ENCODE measurements around the gene RTTN. TPM values are rescaled to one million over a fixed set of nuclear protein-coding genes. Genes with fewer than 3 reads are reported as not detected.
A peak's percentile ranks its signal among the peaks of the same experiment; 100 is the strongest.

Gene RTTN
- total and polyA plus RNA-seq, 2 donors (not counting 3 experiments of a cell fraction or from before 2014, with no cell fraction given): 3.1 to 17.4 TPM

DNA sequence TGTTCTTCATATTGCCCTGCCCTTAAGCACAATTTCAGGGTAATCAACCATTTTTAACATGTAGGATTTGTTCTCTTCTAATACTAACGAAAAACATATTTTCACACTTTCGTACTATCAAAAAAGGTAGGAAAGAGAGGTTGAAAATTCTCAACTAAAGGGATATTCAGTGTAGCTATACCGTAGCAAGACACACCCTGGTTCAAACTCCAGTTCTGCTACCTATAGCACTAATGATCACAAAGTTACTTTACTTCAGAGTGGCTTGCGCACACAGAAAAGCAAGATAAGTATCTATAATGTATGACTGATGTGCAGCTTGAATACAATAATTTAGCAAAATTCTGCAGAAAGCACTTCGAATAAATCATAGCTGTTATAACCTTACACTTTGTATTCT is 132.1 kb downstream of the RTTN start:
- Histone ChIP-seq H3K36me3 (ENCODE audit: control insufficient read depth in 2 of 2, extremely low read depth in 1 of 2, insufficient read depth in 2 of 2, low read length in 2 of 2) (no peaks in the 10 kb centered on the region), H4K20me1 (replicated peaks; ENCODE audit: control insufficient read depth, extremely low read depth, insufficient read depth, low read length) (no peaks in the 10 kb centered on the region), H3K4me1 (ENCODE audit: control insufficient read depth, extremely low read depth, insufficient read depth, low read length) (no peaks in the 10 kb centered on the region), H3K79me2 (ENCODE audit: control insufficient read depth, insufficient read depth, low read length) (no peaks in the 10 kb centered on the region), H3K9ac (replicated peaks; ENCODE audit: extremely low read depth, insufficient read depth, low read length) (no peak overlapping the region), H3K4me2 (ENCODE audit: insufficient read depth, low read length) (no peak overlapping the region), H3K27ac (ENCODE audit: insufficient read depth, low read depth, low read length) (no peak overlapping the region), H3K9me3 (replicated peaks; ENCODE audit: control insufficient read depth, insufficient read depth, low read length) (no peaks in the 10 kb centered on the region), H3K9me1 (replicated peaks; ENCODE audit: control insufficient read depth, extremely low read depth, insufficient read depth, low read length) (no peaks in the 10 kb centered on the region), H3K27me3 (ENCODE audit: control insufficient read depth in 2 of 2, insufficient read depth in 2 of 2, low read length in 2 of 2) (no peaks in the 10 kb centered on the region), H2AFZ (ENCODE audit: low read depth, low read length) (no peak overlapping the region), H3K4me3 (replicated peaks in 1 of 3; ENCODE audit: insufficient read depth in 1 of 3, low read depth in 1 of 3, low read length in 3 of 3) (no peak overlapping the region)
- ChIA-PET POLR2A (no interaction called here), CTCF (interaction anchor here (0.7 to 1.6 kb wide), 3 partner anchors 11 to 1220 kb away, joined by 3 to 6 read pairs (median 4); no protein-coding TSS in a partner anchor)
- DNase-seq (ENCODE audit: low read depth, low spot score) (no peak), FAIRE-seq (no peak)
- intact Hi-C loops (cut with micrococcal nuclease): loop anchor here (5.0 kb wide), 1 partner anchor 1226 kb away; no protein-coding TSS in a partner anchor
- TF ChIP-seq, protein P1, sequence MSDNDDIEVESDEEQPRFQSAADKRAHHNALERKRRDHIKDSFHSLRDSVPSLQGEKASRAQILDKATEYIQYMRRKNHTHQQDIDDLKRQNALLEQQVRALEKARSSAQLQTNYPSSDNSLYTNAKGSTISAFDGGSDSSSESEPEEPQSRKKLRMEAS (IDR thresholded peaks at IDR 0.05; ENCODE audit: insufficient read depth, insufficient read length): no peak
- TF ChIP-seq JUN (IDR thresholded peaks at IDR 0.05; ENCODE audit: borderline replicate concordance, insufficient read depth, insufficient read length, low read depth): no peak
- dilution Hi-C loops (cut with MboI; ENCODE audit: extremely low pct_ligation_motif_present, low sequenced_read_pairs): no loop called here
- no TSS peak for BruUV-seq (replicated peaks)

DNA sequence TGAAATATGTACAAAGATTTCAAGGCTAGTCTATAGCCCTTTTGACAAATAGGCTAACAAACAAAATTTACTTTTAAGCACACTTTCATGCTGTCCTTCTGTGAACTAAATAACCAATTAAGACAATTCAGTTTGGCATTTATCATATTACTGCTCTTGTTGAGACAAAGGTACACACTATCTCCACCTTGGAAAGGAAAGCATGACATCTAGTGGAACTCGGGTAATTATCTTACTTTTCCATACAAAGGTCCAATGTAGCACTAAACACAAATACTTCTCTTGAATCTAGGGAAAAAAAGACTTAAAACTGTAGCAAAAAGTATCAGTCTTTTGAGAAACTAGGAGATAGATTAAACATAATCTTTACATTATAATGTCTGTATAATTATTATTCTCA is 132.8 kb downstream of the RTTN start:
- no peaks in the 10 kb centered on the region for H3K27me3 ChIP-seq (ENCODE audit: control insufficient read depth in 2 of 2, insufficient read depth in 2 of 2, low read length in 2 of 2)
- CTCF ChIA-PET: no interaction called here
- POLR2A ChIA-PET: no interaction called here
- H4K20me1 ChIP-seq (replicated peaks; ENCODE audit: control insufficient read depth, extremely low read depth, insufficient read depth, low read length): no peaks in the 10 kb centered on the region
- intact Hi-C loops (cut with micrococcal nuclease): loop anchor here (5.0 kb wide), 1 partner anchor 1225 kb away; no protein-coding TSS in a partner anchor
- no peaks in the 10 kb centered on the region for H3K36me3 ChIP-seq (ENCODE audit: control insufficient read depth in 2 of 2, extremely low read depth in 1 of 2, insufficient read depth in 2 of 2, low read length in 2 of 2)
- FAIRE-seq (no peak), DNase-seq (ENCODE audit: low read depth, low spot score) (peak; percentile 60)
- no TSS peak for BruUV-seq (replicated peaks)
- H3K9me3 ChIP-seq (replicated peaks; ENCODE audit: control insufficient read depth, insufficient read depth, low read length): no peaks in the 10 kb centered on the region
- H3K4me1 ChIP-seq (ENCODE audit: control insufficient read depth, extremely low read depth, insufficient read depth, low read length): no peaks in the 10 kb centered on the region
- H3K9me1 ChIP-seq (replicated peaks; ENCODE audit: control insufficient read depth, extremely low read depth, insufficient read depth, low read length): no peaks in the 10 kb centered on the region
- H3K4me2 ChIP-seq (ENCODE audit: insufficient read depth, low read length): no peak overlapping the region
- H3K4me3 ChIP-seq (replicated peaks in 1 of 3; ENCODE audit: insufficient read depth in 1 of 3, low read depth in 1 of 3, low read length in 3 of 3): no peak overlapping the region
- no peak overlapping the region for H3K9ac ChIP-seq (replicated peaks; ENCODE audit: extremely low read depth, insufficient read depth, low read length)
- dilution Hi-C loops (cut with MboI; ENCODE audit: extremely low pct_ligation_motif_present, low sequenced_read_pairs): no loop called here
- TF ChIP-seq, protein P1 (IDR thresholded peaks at IDR 0.05; ENCODE audit: insufficient read depth, insufficient read length): no peak
- TF ChIP-seq JUN (IDR thresholded peaks at IDR 0.05; ENCODE audit: borderline replicate concordance, insufficient read depth, insufficient read length, low read depth) (no peak), POLR2AphosphoS5 (IDR thresholded peaks at IDR 0.05; ENCODE audit: insufficient read depth, low read depth, low read length) (no peak), POLR2A (IDR thresholded peaks at IDR 0.05; ENCODE audit: low read depth, low read length) (no peak), FOS (IDR thresholded peaks at IDR 0.05; ENCODE audit: borderline replicate concordance, insufficient read depth, low read length) (no peak)
- TF ChIP-seq, protein P2, sequence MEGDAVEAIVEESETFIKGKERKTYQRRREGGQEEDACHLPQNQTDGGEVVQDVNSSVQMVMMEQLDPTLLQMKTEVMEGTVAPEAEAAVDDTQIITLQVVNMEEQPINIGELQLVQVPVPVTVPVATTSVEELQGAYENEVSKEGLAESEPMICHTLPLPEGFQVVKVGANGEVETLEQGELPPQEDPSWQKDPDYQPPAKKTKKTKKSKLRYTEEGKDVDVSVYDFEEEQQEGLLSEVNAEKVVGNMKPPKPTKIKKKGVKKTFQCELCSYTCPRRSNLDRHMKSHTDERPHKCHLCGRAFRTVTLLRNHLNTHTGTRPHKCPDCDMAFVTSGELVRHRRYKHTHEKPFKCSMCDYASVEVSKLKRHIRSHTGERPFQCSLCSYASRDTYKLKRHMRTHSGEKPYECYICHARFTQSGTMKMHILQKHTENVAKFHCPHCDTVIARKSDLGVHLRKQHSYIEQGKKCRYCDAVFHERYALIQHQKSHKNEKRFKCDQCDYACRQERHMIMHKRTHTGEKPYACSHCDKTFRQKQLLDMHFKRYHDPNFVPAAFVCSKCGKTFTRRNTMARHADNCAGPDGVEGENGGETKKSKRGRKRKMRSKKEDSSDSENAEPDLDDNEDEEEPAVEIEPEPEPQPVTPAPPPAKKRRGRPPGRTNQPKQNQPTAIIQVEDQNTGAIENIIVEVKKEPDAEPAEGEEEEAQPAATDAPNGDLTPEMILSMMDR (IDR thresholded peaks at IDR 0.05; ENCODE audit: extremely low read depth in 1 of 2, insufficient read depth in 1 of 2, low read depth in 1 of 2, low read length in 2 of 2): no peak
- no peaks in the 10 kb centered on the region for H3K79me2 ChIP-seq (ENCODE audit: control insufficient read depth, insufficient read depth, low read length)
- no peak overlapping the region for H2AFZ ChIP-seq (ENCODE audit: low read depth, low read length)
- H3K27ac ChIP-seq (ENCODE audit: insufficient read depth, low read depth, low read length): no peak overlapping the region
